Suprapubic skin (tissue), 4 donors: ENCODE data around the gene SLC16A10. TPM values are rescaled to one million over a fixed set of nuclear protein-coding genes. Genes with fewer than 3 reads are reported as not detected.
"Not testable (repeated sequence)": the region's sequence is repeated elsewhere in the genome, so short reads cannot be mapped to it uniquely, and the experiment has no call there.

Experiments
- DNase-seq, 2 donors: peaks; one replicate each; pipeline ENCODE4 v3.0.0-alpha.2; 2019; ENCODE audit warnings: low spot score in 2 of 2
- H3K27ac ChIP-seq: fragments of 200-600 bp; sonication (generic); one replicate; pipeline ENCODE4 v1.5.1; 2019
- H3K27me3 ChIP-seq: fragments of 200-600 bp; sonication (generic); one replicate; pipeline ENCODE4 v1.5.1; 2019
- H3K36me3 ChIP-seq: fragments of 200-600 bp; sonication (generic); one replicate; pipeline ENCODE4 v1.5.1; 2019
- H3K4me1 ChIP-seq: fragments of 200-600 bp; sonication (generic); one replicate; pipeline ENCODE4 v1.5.1; 2019
- H3K4me3 ChIP-seq: fragments of 200-600 bp; sonication (generic); one replicate; pipeline ENCODE4 v1.5.1; 2019; ENCODE audit warnings: mild to moderate bottlenecking
- H3K9me3 ChIP-seq: fragments of 200-600 bp; sonication (generic); one replicate; pipeline ENCODE4 v1.5.1; 2019
- CTCF ChIP-seq, 2 donors: fragments of 200-600 bp in 1 of 2; fragments of 450-650 bp in 1 of 2; sonication (generic) in 1 of 2; IDR thresholded peaks; one replicate each; pipeline ENCODE4 v1.5.1; 2016 to 2019; ENCODE audit warnings: antibody characterized with exemption in 2 of 2, mild to moderate bottlenecking in 1 of 2, moderate library complexity in 1 of 2
- EP300 ChIP-seq: sonication (generic); formaldehyde crosslinking; IDR thresholded peaks from one replicate; pipeline ENCODE4 v1.6.1; 2017; ENCODE audit warnings: antibody characterized with exemption
- POLR2A ChIP-seq, 2 donors: fragments of 450-650 bp; IDR thresholded peaks; one replicate each; pipeline ENCODE4 v1.6.1; 2017; ENCODE audit warnings: antibody characterized with exemption in 2 of 2, mild to moderate bottlenecking in 2 of 2, moderate library complexity in 2 of 2
- POLR2AphosphoS5 ChIP-seq, 3 donors: sonication (generic); formaldehyde crosslinking; IDR thresholded peaks; one replicate each; pipeline ENCODE4 v1.6.1; 2017; ENCODE audit warnings: antibody characterized with exemption in 3 of 3
- WGBS: methylation state at CpG from one replicate; pipeline ENCODE4 v1.1.5; 2018; 5-methylcytosine and 5-hydroxymethylcytosine counted together
- total RNA-seq, 4 donors: library from RNA; depleted of rRNA; stranded (reverse); fragments of >200 nt; gene quantifications; one replicate each; pipeline ENCODE4 v1.1.0, GENCODE V29; 2016

Gene SLC16A10
- total RNA-seq, 4 donors from 2014 or later = 23.1 to 73.5 (median 35.9) TPM

DNA sequence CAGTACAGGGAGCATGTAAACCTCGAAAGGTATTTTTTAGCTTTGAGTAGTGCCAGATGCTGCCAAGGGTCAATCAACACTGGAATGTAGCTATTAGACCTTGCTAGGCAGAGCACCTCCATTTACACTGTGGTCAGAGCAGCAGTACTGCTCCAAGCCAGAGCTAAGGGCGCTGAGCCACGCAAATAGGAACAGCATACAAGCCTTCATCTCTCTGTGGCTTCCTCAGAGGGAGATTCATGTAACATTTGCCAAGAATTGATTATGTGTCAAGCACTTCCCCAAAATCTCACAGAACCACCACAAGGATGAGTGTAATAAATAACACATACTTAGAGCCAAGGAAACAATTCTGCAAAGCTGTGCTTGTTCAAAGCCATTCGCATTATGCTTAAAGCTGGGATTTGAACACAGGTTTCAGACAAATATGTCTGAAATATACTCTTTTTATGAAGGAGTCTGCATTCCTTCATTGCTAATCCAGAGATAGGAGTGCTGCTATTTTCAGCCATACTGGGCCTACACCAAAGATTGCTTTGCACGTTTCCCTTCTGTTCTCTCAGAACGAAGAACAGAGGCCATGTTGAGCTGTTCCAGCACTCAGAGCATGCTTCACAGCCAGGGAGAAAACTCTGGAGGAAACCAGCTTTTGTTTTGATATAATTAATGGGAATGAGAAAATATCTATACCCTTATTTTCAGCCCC lies 97.7 kb downstream of the SLC16A10 start:
- Histone ChIP-seq H3K27me3 (no peaks in the 10 kb centered on the region), H3K27ac (no peak overlapping the region), H3K36me3 (no peaks in the 10 kb centered on the region), H3K4me1 (no peaks in the 10 kb centered on the region), H3K4me3 (no peak overlapping the region), H3K9me3 (no peaks in the 10 kb centered on the region)
- WGBS = 74% methylated on average over 6 of the region's 6 CpGs
- no peak for TF ChIP-seq POLR2A (IDR thresholded peaks at IDR 0.05)
- no peak for TF ChIP-seq CTCF (IDR thresholded peaks at IDR 0.05)
- TF ChIP-seq POLR2AphosphoS5 (IDR thresholded peaks at IDR 0.05) = no peak
- no peak for TF ChIP-seq EP300
- DNase-seq = no peak

GRCh38 chr6:111185954-111186353 lies 98.7 kb downstream of the SLC16A10 start:
- no peak overlapping the region for H3K27ac ChIP-seq
- no peak for DNase-seq
- 98% methylated on average over 2 of the region's 2 CpGs for WGBS

DNA sequence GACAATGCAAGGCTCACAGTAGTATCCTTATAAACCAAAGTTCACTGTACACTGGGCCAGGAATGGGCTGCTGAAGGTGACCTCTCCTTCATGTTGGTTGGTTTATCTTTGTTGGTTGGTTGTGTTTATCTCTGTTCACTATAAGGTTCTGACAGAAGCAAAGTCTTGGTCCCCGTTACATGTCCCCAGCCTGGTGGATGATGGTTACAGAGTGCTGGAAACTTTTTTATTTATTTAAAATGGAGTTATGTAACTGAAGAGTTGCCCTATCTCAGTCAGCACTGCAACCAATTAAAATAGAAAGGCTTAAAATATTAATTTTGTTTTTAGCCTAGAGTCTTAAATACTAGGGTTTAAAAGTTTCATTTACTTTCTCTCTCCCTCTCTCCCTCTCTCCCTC lies 100.6 kb downstream of the SLC16A10 start:
- Histone ChIP-seq H3K27me3 (no peaks in the 10 kb centered on the region), H3K9me3 (no peaks in the 10 kb centered on the region), H3K36me3 (no peaks in the 10 kb centered on the region), H3K4me1 (no peaks in the 10 kb centered on the region), H3K27ac (no peak overlapping the region), H3K4me3 (no peak overlapping the region)
- DNase-seq = no peak
- TF ChIP-seq POLR2AphosphoS5 (IDR thresholded peaks at IDR 0.05) (no peak), POLR2A (IDR thresholded peaks at IDR 0.05) (no peak), CTCF (IDR thresholded peaks at IDR 0.05) (no peak), EP300 (no peak)
- 89% methylated on average over 1 of the region's 1 CpG for WGBS

More at GRCh38 chr6:111185954-111186353, 98.7 kb downstream of the SLC16A10 start:
- TF ChIP-seq POLR2A (IDR thresholded peaks at IDR 0.05) = no peak
- no peak for TF ChIP-seq EP300
- TF ChIP-seq CTCF (IDR thresholded peaks at IDR 0.05) = no peak
- TF ChIP-seq POLR2AphosphoS5 (IDR thresholded peaks at IDR 0.05) = no peak
- no peak overlapping the region for H3K4me3 ChIP-seq
- no peaks in the 10 kb centered on the region for H3K27me3 ChIP-seq
- H3K9me3 ChIP-seq = no peaks in the 10 kb centered on the region
- H3K4me1 ChIP-seq = no peaks in the 10 kb centered on the region
- H3K36me3 ChIP-seq = no peaks in the 10 kb centered on the region

GRCh38 chr6:111189666-111190210 lies 102.4 kb downstream of the SLC16A10 start:
- 67% methylated on average over 2 of the region's 2 CpGs for WGBS
- H3K36me3 ChIP-seq, H3K4me3 ChIP-seq: not testable (repeated sequence)

GRCh38 chr6:111190637-111191036 lies 103.3 kb downstream of the SLC16A10 start:
- no peak overlapping the region for H3K27ac ChIP-seq
- no peak for TF ChIP-seq EP300
- no peak for TF ChIP-seq CTCF (IDR thresholded peaks at IDR 0.05)
- no peak for TF ChIP-seq POLR2A (IDR thresholded peaks at IDR 0.05)
- TF ChIP-seq POLR2AphosphoS5 (IDR thresholded peaks at IDR 0.05) = no peak
- WGBS = 93% methylated on average over 2 of the region's 3 CpGs
- H3K4me1 ChIP-seq = no peaks in the 10 kb centered on the region
- no peaks in the 10 kb centered on the region for H3K27me3 ChIP-seq
- no peaks in the 10 kb centered on the region for H3K9me3 ChIP-seq
- H3K4me3 ChIP-seq = no peak overlapping the region
- no peaks in the 10 kb centered on the region for H3K36me3 ChIP-seq
- no peak for DNase-seq

More at GRCh38 chr6:111189666-111190210, 102.4 kb downstream of the SLC16A10 start:
- not testable (repeated sequence) for H3K27me3 ChIP-seq, H3K4me1 ChIP-seq, H3K27ac ChIP-seq, H3K9me3 ChIP-seq, DNase-seq

GRCh38 chr6:111191136-111191535 lies 103.8 kb downstream of the SLC16A10 start:
- DNase-seq, H3K9me3 ChIP-seq, H3K36me3 ChIP-seq, H3K27ac ChIP-seq, H3K27me3 ChIP-seq, H3K4me1 ChIP-seq, H3K4me3 ChIP-seq: not testable (repeated sequence)
